GM06990 (cell line): Measurements from ENCODE around the gene NLRP9.

Source experiments
- DNase-seq: peaks from one replicate; pipeline ENCODE4 v3.0.0-alpha.2; 2011; ENCODE audit not compliant: insufficient read length; ENCODE audit errors: extremely low read depth
- H3K27me3 ChIP-seq: replicated peaks from 2 replicates; pipeline ENCODE4 v1.6.0; 2011; ENCODE audit warnings: low read length; ENCODE audit not compliant: control insufficient read depth, insufficient read depth
- H3K36me3 ChIP-seq: 2 replicates; pipeline ENCODE4 v1.5.1; 2011; ENCODE audit warnings: low read length; ENCODE audit not compliant: control insufficient read depth, insufficient read depth
- H3K4me3 ChIP-seq: replicated peaks from 2 replicates; pipeline ENCODE4 v1.5.1; 2011; ENCODE audit warnings: low read depth, mild to moderate bottlenecking, control low read depth, low read length
- TF ChIP-seq, protein P1 (sequence below): IDR thresholded peaks from 2 replicates; pipeline ENCODE4 v1.5.1; 2011; ENCODE audit warnings: low read length, control low read depth, mild to moderate bottlenecking, inconsistent platforms; ENCODE audit not compliant: insufficient read depth, poor library complexity, severe bottlenecking

The NLRP9 gene

DNA sequence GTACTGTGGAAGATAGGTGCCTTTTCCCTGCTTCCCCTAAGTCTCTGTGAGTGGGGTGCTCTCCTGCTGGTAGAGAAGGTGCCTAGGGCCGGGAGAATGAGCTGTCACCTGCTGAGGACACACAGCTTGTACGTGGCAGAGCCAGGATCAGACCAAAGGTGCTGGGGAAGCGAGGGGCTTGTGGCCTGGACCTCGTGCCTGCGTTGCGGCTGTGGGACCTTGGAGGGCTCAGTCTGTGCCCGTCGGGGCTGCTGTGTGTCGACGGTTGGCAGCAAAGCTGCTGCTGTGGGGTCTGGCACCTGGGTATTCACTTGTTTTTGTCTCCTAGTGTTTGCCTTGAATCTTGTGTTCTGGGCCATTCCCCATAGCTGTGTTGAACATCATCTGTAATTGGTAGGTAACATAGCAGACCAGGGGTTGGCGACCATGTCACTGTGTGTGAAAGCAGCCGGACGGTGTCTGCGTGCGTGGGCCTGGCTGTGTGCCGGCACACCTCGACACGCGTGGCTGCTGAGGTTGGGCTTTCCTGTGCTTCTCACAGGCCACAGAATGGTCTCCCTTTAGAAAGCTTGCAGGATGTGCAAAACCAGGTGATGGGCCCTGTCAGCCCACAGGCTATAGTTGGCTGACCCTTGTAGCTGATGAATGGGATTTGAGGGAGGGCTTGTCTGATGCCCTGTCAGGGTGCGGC lies 74.2 kb downstream of the NLRP9 start:
- H3K27me3 ChIP-seq: no peaks in the 10 kb centered on the region
- no peak for DNase-seq

DNA sequence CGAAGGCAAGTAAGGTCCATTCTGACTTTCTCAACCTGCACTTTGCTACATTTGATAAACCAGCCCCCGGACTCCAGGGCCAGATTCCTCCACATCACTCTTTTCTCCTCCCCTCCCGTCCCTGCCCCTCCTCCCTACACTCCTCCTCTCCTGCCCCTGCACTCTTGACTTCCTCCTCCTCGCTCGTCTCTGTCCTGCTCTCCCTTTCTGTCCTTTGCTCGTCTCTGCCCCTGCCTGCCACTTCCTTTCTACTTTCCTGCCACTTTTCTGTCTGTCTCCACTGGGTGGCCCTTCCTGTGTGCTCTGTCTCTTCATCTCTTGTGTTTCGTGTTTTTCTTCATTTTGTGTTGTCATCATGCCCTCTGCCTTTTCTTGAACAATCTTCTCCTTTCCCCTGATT lies 76.4 kb downstream of the NLRP9 start:
- Histone ChIP-seq H3K36me3 (peaks cover 61% of the 10 kb centered on the region), H3K4me3 (no peak overlapping the region), H3K27me3 (no peaks in the 10 kb centered on the region)
- TF ChIP-seq, protein P1, sequence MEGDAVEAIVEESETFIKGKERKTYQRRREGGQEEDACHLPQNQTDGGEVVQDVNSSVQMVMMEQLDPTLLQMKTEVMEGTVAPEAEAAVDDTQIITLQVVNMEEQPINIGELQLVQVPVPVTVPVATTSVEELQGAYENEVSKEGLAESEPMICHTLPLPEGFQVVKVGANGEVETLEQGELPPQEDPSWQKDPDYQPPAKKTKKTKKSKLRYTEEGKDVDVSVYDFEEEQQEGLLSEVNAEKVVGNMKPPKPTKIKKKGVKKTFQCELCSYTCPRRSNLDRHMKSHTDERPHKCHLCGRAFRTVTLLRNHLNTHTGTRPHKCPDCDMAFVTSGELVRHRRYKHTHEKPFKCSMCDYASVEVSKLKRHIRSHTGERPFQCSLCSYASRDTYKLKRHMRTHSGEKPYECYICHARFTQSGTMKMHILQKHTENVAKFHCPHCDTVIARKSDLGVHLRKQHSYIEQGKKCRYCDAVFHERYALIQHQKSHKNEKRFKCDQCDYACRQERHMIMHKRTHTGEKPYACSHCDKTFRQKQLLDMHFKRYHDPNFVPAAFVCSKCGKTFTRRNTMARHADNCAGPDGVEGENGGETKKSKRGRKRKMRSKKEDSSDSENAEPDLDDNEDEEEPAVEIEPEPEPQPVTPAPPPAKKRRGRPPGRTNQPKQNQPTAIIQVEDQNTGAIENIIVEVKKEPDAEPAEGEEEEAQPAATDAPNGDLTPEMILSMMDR: no peak
- no peak for DNase-seq

More for the DNA sequence above, 74.2 kb downstream of the NLRP9 start:
- TF ChIP-seq, protein P1: no peak
- H3K4me3 ChIP-seq: no peak overlapping the region
- peaks cover 71% of the 10 kb centered on the region for H3K36me3 ChIP-seq

DNA sequence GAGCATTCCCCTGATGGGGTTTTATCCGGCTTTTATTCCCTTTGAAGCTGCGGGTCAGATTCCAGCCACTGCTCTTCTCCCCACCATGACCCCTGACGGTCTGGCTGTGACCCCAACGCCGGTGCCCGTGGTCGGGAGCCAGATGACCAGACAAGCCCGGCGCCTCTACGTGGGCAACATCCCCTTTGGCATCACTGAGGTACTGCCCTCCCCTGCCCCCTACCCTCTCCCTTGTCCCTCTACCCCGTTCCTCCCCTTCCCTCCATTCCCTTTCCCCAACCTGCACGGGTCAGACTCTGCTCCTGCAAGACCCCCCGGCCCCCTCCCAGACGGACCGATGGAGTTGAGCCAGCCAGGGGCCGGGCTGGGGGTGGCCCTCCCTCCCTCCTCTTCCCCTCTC lies 77.2 kb downstream of the NLRP9 start:
- Histone ChIP-seq H3K27me3 (no peaks in the 10 kb centered on the region), H3K36me3 (peaks cover 53% of the 10 kb centered on the region), H3K4me3 (no peak overlapping the region)
- TF ChIP-seq, protein P1: no peak
- no peak for DNase-seq

DNA sequence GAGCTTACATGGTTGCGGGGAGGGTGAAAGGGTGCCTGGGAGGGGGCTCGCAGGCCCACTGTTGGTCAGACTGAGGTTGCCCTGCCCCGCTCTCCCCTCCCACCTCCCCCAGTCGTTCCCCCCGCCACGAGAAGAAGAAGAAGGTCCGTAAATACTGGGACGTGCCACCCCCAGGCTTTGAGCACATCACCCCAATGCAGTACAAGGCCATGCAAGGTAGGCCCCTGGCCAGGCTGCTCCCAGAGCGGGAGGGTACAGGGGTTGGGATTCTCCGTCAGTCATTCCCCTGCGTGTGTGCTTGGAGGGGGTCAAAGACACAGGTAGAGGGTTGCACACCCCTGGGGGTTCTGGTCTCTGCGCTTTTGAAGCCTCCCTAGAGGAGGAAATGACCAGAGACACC lies 77.8 kb downstream of the NLRP9 start:
- no peak for DNase-seq
- TF ChIP-seq, protein P1: no peak
- Histone ChIP-seq H3K27me3 (no peaks in the 10 kb centered on the region), H3K36me3 (peaks cover 50% of the 10 kb centered on the region), H3K4me3 (no peak overlapping the region)

DNA sequence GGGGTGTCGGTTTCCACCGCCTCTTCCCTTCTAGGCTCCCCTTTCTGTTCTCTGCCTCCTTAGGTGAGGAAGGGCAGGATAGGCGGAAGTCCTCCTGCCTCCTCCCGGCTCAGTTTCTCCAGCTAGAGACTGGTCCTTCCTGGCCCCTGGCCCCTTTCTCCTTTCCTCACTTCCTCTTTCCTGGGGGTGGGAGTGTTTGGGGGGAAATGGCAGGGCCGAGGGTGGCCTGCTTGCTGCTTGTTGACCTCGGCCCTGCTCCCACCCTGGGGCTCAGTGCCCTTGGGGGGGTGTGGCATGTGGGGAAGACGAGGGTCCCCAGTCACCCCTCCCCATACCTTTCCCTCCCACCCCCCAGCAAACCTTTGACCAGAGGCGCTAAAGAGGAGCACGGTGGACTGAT lies 78.4 kb downstream of the NLRP9 start:
- no peak for DNase-seq
- H3K4me3 ChIP-seq: no peak overlapping the region
- TF ChIP-seq, protein P1: no peak
- H3K36me3 ChIP-seq: peaks cover 48% of the 10 kb centered on the region
- no peaks in the 10 kb centered on the region for H3K27me3 ChIP-seq
